H1 (cell line): ENCODE results near the gene PKN3. TPM values are rescaled to one million over a fixed set of nuclear protein-coding genes. Genes with fewer than 3 reads are reported as not detected.

ENCODE experiments used
- SIX5 ChIP-seq: IDR thresholded peaks from 2 replicates; pipeline ENCODE4 v1.6.1; 2011; ENCODE audit warnings: mild to moderate bottlenecking, low read depth, low read length
- polyA plus RNA-seq, 7 experiments: library from polyadenylated mRNA; depleted of rRNA in 3 of 7; stranded (reverse) in 5 of 7; unstranded in 2 of 7; fragments of >200 nt in 5 of 7; fragments of 200-250 nt in 2 of 7; gene quantifications; 1 replicate in 5 of 7; 2 replicates in 1 of 7; 4 replicates in 1 of 7; pipeline versions ENCODE4 v1.2.1 to v1.2.3, GENCODE V29; 2011 to 2013; ENCODE audit warnings: missing spikeins in 2 of 7, mixed read lengths in 2 of 7
- total RNA-seq: library from RNA; stranded (reverse); fragmentation: NEBNext Ultra II Directional; extraction: Animal tissue kit (Norgen Biotek cat#: 25700); gene quantifications from 2 replicates; pipeline ENCODE4 v1.2.1, GENCODE V29; 2021
- TF ChIP-seq, protein P1 (sequence below): IDR thresholded peaks from 2 replicates; pipeline ENCODE4 v1.6.1; 2011; ENCODE audit warnings: low read length, improper control_type of control experiment

Gene PKN3
- total and polyA plus RNA-seq, 2 of the 8 experiments (the other 6 are each of a cell fraction or from before 2014, with no cell fraction given), result 15.7 to 16.3 TPM

DNA sequence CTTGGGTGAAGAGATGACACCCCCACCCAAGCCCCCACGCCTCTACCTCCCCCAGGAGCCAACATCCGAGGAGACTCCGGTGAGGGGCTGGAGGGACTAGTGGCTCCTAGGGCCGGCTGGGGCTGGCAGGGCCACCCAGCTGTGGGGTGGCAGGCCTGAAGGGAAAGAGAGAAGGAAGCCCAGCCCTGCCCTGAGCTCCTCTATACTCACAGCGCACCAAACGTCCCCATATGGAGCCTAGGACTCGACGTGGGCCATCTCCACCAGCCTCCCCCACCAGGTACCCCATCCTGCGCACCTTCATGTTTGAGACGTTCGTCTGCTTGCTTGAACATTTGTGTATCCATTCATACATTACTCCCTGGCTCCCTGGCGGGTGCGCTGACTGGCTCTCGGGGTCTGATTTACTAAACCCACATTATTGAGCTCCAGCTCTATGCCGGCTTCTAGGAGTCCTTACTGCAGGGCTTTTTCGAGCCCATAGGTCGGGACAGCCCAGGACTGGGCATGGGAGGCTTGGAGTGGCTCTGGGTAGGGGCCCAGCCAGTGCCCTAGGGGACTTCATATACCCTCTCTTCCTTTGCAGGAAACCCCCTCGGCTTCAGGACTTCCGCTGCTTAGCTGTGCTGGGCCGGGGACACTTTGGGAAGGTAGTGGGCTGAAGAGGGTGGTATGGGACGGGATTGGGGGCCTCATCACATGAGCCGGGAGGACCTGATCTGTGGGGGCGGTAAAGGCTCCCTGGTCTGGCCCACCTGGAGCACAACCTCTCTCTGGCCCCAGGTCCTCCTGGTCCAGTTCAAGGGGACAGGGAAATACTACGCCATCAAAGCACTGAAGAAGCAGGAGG is 12.5 kb downstream of the PKN3 start (continued):
- TF ChIP-seq, protein P1, sequence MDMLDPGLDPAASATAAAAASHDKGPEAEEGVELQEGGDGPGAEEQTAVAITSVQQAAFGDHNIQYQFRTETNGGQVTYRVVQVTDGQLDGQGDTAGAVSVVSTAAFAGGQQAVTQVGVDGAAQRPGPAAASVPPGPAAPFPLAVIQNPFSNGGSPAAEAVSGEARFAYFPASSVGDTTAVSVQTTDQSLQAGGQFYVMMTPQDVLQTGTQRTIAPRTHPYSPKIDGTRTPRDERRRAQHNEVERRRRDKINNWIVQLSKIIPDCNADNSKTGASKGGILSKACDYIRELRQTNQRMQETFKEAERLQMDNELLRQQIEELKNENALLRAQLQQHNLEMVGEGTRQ, result no peak
- no peak for TF ChIP-seq SIX5
